Keratinocyte (primary cell): ENCODE results near the gene TRPC4.

Source experiments
- EZH2 ChIP-seq: IDR thresholded peaks from one replicate; pipeline ENCODE4 v1.6.1; 2012; ENCODE audit warnings: inconsistent platforms, mild to moderate bottlenecking, low read length, moderate library complexity
- TF ChIP-seq, protein P1 (sequence below), 3 experiments: IDR thresholded peaks in 1 of 3; conservative IDR thresholded peaks in 1 of 3; optimal IDR thresholded peaks in 1 of 3; 2 replicates in 2 of 3; 3 replicates in 1 of 3; pipeline versions ENCODE3 to v1.5.1; 2011; ENCODE audit warnings: low read length in 3 of 3, mild to moderate bottlenecking in 3 of 3, moderate library complexity in 2 of 3, control low read depth in 1 of 3, inconsistent platforms in 1 of 3; ENCODE audit not compliant: insufficient read depth in 2 of 3; ENCODE audit errors: extremely low read depth in 1 of 3

DNA sequence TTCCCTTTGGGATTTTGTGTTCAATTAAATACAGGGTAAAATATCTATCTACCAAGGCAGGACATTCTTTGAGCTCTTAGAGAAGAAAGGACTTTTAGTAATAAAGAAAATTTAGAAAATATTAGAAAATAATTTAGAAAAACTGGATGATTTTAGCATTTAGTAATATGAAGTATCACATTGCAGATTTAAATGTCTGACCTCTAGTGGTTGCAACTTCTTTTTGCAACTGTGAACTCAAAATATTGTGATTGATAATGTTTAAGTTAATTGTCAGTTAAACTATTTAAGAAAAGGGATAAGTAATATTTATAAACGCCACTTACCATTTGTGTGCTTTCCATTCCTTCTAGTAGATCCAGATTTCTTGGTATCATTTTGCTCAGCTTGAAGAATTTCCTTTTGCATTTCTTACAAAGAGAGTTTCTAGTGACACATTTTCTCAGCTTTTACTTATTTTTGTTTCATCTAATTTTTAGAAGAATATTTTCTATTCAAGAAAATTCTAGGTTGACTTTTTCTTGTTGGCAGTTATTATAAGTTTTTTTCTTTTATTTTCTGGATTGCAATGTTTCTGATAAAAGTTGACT is 260.7 kb downstream of the TRPC4 start:
- TF ChIP-seq, protein P1, sequence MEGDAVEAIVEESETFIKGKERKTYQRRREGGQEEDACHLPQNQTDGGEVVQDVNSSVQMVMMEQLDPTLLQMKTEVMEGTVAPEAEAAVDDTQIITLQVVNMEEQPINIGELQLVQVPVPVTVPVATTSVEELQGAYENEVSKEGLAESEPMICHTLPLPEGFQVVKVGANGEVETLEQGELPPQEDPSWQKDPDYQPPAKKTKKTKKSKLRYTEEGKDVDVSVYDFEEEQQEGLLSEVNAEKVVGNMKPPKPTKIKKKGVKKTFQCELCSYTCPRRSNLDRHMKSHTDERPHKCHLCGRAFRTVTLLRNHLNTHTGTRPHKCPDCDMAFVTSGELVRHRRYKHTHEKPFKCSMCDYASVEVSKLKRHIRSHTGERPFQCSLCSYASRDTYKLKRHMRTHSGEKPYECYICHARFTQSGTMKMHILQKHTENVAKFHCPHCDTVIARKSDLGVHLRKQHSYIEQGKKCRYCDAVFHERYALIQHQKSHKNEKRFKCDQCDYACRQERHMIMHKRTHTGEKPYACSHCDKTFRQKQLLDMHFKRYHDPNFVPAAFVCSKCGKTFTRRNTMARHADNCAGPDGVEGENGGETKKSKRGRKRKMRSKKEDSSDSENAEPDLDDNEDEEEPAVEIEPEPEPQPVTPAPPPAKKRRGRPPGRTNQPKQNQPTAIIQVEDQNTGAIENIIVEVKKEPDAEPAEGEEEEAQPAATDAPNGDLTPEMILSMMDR (optimal IDR thresholded peaks at IDR 0.05 in 1 of 3, IDR thresholded peaks at IDR 0.05 in 1 of 3, conservative IDR thresholded peaks at IDR 0.05 in 1 of 3; ENCODE audit: extremely low read depth in 1 of 3, insufficient read depth in 2 of 3, low read length in 3 of 3), result peak in 2 of 3 experiments; percentile 29 to 30
- no peak for TF ChIP-seq EZH2
